Measurements from ENCODE around the gene HLA-B.

DNA sequence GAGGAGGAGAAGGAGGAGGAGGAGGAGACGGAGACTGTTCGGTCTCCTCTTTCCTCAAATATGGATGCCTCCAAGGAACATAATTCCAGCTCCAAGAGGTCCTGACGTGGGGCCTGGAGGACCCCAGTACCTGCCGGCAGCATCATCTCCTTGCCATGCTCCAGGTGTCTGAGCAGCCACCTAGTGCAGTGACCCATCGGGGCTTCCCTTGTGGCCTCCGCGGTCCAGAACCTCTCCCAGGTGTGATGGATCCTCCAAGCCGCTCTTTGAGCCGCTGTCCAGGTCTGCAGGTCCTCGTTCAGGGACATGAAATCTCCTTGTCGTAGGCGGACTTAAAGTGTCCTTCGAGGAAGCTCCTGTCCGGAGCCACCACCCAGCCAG, 49.3 kb downstream of the HLA-B start:
- TF ChIP-seq, protein P1, sequence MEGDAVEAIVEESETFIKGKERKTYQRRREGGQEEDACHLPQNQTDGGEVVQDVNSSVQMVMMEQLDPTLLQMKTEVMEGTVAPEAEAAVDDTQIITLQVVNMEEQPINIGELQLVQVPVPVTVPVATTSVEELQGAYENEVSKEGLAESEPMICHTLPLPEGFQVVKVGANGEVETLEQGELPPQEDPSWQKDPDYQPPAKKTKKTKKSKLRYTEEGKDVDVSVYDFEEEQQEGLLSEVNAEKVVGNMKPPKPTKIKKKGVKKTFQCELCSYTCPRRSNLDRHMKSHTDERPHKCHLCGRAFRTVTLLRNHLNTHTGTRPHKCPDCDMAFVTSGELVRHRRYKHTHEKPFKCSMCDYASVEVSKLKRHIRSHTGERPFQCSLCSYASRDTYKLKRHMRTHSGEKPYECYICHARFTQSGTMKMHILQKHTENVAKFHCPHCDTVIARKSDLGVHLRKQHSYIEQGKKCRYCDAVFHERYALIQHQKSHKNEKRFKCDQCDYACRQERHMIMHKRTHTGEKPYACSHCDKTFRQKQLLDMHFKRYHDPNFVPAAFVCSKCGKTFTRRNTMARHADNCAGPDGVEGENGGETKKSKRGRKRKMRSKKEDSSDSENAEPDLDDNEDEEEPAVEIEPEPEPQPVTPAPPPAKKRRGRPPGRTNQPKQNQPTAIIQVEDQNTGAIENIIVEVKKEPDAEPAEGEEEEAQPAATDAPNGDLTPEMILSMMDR (IDR thresholded peaks at IDR 0.05) = no peak
- TF ChIP-seq POLR2A (IDR thresholded peaks at IDR 0.05) = no peak
